Activated B cell treated with CpG ODN at 0.5 μM for 24 hours (primary cell): ENCODE results near the gene C11orf52. TPM values are rescaled to one million over a fixed set of nuclear protein-coding genes. Genes with fewer than 3 reads are reported as not detected.

ENCODE experiments used
- ATAC-seq: fragments of 200-7000 bp; cut with Tn5 transposase; one replicate; pipeline ENCODE4 v1.10.0; 2021; ENCODE audit warnings: low read depth, mild to moderate bottlenecking, moderate library complexity
- CTCF ChIA-PET: fragments of 350-600 bp; sonication (Branson Sonifier 250); formaldehyde crosslinking; loops from one replicate; lab custom pipeline; 2021; ENCODE audit warnings: antibody characterized with exemption; lab: Charles Lee
- POLR2A ChIA-PET: fragments of 350-600 bp; sonication (Branson Sonifier 250); formaldehyde crosslinking; loops from one replicate; lab custom pipeline; 2021; ENCODE audit warnings: antibody characterized with exemption; lab: Charles Lee
- DNase-seq: peaks from one replicate; pipeline ENCODE4 v3.0.0; 2022
- H3K27ac Mint-ChIP-seq: one replicate; pipeline ENCODE4 v1.8.0; 2020; ENCODE audit warnings: mixed read lengths
- H3K27me3 Mint-ChIP-seq: one replicate; pipeline ENCODE4 v1.8.0; 2021; ENCODE audit warnings: mixed read lengths
- H3K36me3 Mint-ChIP-seq: one replicate; pipeline ENCODE4 v1.8.0; 2021; ENCODE audit warnings: low read depth, mixed read lengths
- H3K4me1 Mint-ChIP-seq: one replicate; pipeline ENCODE4 v1.8.0; 2021; ENCODE audit warnings: mixed read lengths
- H3K4me3 Mint-ChIP-seq: one replicate; pipeline ENCODE4 v1.8.0; 2020; ENCODE audit warnings: mild to moderate bottlenecking, mixed read lengths
- H3K9me3 Mint-ChIP-seq: one replicate; pipeline ENCODE4 v1.8.0; 2020; ENCODE audit warnings: mixed read lengths
- CTCF ChIP-seq: fragments of 200-600 bp; IDR thresholded peaks from one replicate; pipeline ENCODE4 v1.8.0; 2022; ENCODE audit warnings: antibody characterized with exemption, mild to moderate bottlenecking
- intact Hi-C: fragments of 100-400 bp; cut with micrococcal nuclease; formaldehyde crosslinking; loops from one replicate; pipeline ENCODE4 v1.15.1; 2024
- total RNA-seq: library from RNA; stranded (reverse); gene quantifications from 2 replicates; pipeline ENCODE4 v1.2.3, GENCODE V29; 2022

Gene C11orf52
- total RNA-seq, 1 donor from 2014 or later, result not detected

- DNase-seq, result no peak
- Mint-ChIP-seq H3K27me3 (peaks cover 6% of the 10 kb centered on the region), H3K4me3 (peak overlapping the region; percentile 77), H3K4me1 (peaks cover 29% of the 10 kb centered on the region), H3K27ac (peak overlapping the region; percentile 31), H3K36me3 (no peaks in the 10 kb centered on the region), H3K9me3 (no peaks in the 10 kb centered on the region)
- intact Hi-C loops, result no loop called here
- POLR2A ChIA-PET, result interaction anchor here (0.6 to 1.6 kb wide), 7 partner anchors 12 to 149 kb away, joined by 3 to 8 read pairs (median 3); partner anchors contain the start of genes ALG9, DLAT and FDXACB1
- CTCF ChIA-PET, result interaction anchor here (0.7 to 2.0 kb wide), 6 partner anchors 10 to 175 kb away, joined by 3 to 10 read pairs (median 4); partner anchors contain the start of genes SDHD and TIMM8B
- peak; percentile 89 for ATAC-seq
- TF ChIP-seq CTCF, result no peak
Measured at GRCh38 chr11:111938687-111939160, 20.0 kb downstream of the C11orf52 start.

GRCh38 chr11:111939836-111940604 is 21.3 kb downstream of the C11orf52 start:
- POLR2A ChIA-PET, result interaction anchor here (0.5 to 0.6 kb wide), 2 partner anchors 69 to 75 kb away, joined by 4 to 5 read pairs; partner anchors contain the start of gene ALG9
- no peak for TF ChIP-seq CTCF
- ATAC-seq, result no peak

GRCh38 chr11:111941963-111942362 is 23.2 kb downstream of the C11orf52 start:
- ChIA-PET POLR2A (interaction anchor here (0.6 kb wide), 1 partner anchor 10 kb away, joined by 8 read pairs; no protein-coding TSS in a partner anchor), CTCF (no interaction called here)
- ATAC-seq (no peak), DNase-seq (no peak)
- no peaks in the 10 kb centered on the region for H3K36me3 Mint-ChIP-seq
- intact Hi-C loops, result no loop called here
- no peak for TF ChIP-seq CTCF
- no peaks in the 10 kb centered on the region for H3K27me3 Mint-ChIP-seq
- no peaks in the 10 kb centered on the region for H3K9me3 Mint-ChIP-seq
- H3K27ac Mint-ChIP-seq, result no peak overlapping the region
- no peak overlapping the region for H3K4me3 Mint-ChIP-seq
- peaks cover 25% of the 10 kb centered on the region for H3K4me1 Mint-ChIP-seq

More at GRCh38 chr11:111939836-111940604, 21.3 kb downstream of the C11orf52 start:
- Mint-ChIP-seq H3K4me1 (peaks cover 29% of the 10 kb centered on the region), H3K36me3 (no peaks in the 10 kb centered on the region), H3K4me3 (no peak overlapping the region), H3K27ac (no peak overlapping the region), H3K9me3 (no peaks in the 10 kb centered on the region), H3K27me3 (peaks cover 6% of the 10 kb centered on the region)
- no peak for DNase-seq
- intact Hi-C loops, result no loop called here
- CTCF ChIA-PET, result interaction anchor here (2.0 kb wide), 1 partner anchor 42 kb away, joined by 10 read pairs; no protein-coding TSS in a partner anchor

- intact Hi-C loops, result no loop called here
- Mint-ChIP-seq H3K36me3 (no peaks in the 10 kb centered on the region), H3K9me3 (no peaks in the 10 kb centered on the region), H3K4me1 (peaks cover 26% of the 10 kb centered on the region), H3K27ac (no peak overlapping the region), H3K4me3 (no peak overlapping the region), H3K27me3 (no peaks in the 10 kb centered on the region)
- DNase-seq (no peak), ATAC-seq (no peak)
- ChIA-PET CTCF (no interaction called here), POLR2A (no interaction called here)
- TF ChIP-seq CTCF, result no peak
Measured at GRCh38 chr11:111942829-111943228, 24.1 kb downstream of the C11orf52 start.

GRCh38 chr11:111944139-111944538 is 25.4 kb downstream of the C11orf52 start:
- no peak overlapping the region for H3K27ac Mint-ChIP-seq
- intact Hi-C loops, result no loop called here
- CTCF ChIA-PET, result no interaction called here
- H3K4me1 Mint-ChIP-seq, result peaks cover 13% of the 10 kb centered on the region
- H3K4me3 Mint-ChIP-seq, result no peak overlapping the region
- POLR2A ChIA-PET, result interaction anchor here (1.0 kb wide), 1 partner anchor 18 kb away, joined by 5 read pairs; no protein-coding TSS in a partner anchor
- DNase-seq (no peak), ATAC-seq (no peak)
- no peak for TF ChIP-seq CTCF
- H3K36me3 Mint-ChIP-seq, result no peaks in the 10 kb centered on the region
- H3K9me3 Mint-ChIP-seq, result no peaks in the 10 kb centered on the region
- no peaks in the 10 kb centered on the region for H3K27me3 Mint-ChIP-seq
